Stimulated activated CD8-positive, alpha-beta memory T cell treated with anti-CD3 and anti-CD28 coated beads, Interleukin-2, amount 100 ng/mL, for 1 hour (primary cell): Measurements from ENCODE around the gene SGSM1.

Experiments
- DNase-seq, 2 donors: peaks; one replicate each; pipeline ENCODE4 v3.0.0-alpha.2; 2020; ENCODE audit warnings: low read depth in 2 of 2

The SGSM1 gene

GRCh38 chr22:24805790-24806662, at the start of gene SGSM1:
TSS of gene SGSM1 (plus strand) at chr22:24806211. CDS start at chr22:24806326, 115 bp downstream.
- DNase-seq = peak; percentile 50 to 54

DNA sequence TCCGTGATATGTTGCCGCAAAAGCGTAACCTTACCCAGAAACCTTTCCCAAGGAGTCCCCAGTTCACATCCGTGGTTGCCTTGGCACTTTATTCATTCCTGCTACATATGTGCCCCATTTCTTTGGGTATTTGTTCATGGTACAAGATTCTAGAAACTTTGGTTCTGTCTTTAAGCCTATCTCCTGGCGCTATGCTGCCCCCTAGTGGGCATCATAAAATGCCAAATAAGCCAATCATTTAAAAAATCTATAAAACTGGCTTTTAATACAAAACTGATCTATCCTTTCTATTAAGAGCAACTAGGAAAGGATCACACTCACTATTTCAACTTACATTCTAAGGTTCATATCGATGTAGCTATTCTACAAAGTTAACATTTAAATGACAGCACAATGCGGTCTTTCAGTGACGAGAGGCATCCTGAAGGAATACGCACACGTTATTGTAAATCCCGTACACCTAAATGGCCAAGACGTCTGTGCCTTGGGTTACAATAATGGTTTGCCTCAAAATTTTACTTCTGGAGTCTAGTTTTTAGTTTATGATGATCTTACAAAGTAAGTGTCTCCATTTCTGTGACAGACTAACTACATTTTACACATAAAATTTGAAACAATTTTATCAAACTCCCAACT, 47.7 kb upstream of the SGSM1 start:
- DNase-seq = peak; percentile 4 to 12

DNA sequence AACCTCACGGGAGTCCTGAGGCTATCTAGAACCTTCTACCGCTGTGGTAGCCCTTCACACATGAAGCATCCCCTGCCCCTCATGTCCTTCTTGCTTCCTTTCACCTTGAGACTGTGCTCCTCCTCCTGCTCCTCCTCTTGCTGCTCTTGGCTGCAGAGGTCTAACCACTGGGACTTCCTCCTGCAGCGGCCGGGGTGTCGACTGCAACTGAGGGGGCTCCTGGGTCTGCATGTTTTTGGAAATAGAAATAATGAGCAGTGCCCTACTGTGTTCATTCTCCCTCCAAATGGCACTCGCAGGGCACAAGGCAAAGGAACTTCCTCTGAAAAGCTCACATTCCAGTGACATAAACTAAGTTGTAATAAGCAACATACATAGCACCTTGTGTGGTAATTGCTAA, 46.2 kb upstream of the SGSM1 start:
- no peak for DNase-seq

DNA sequence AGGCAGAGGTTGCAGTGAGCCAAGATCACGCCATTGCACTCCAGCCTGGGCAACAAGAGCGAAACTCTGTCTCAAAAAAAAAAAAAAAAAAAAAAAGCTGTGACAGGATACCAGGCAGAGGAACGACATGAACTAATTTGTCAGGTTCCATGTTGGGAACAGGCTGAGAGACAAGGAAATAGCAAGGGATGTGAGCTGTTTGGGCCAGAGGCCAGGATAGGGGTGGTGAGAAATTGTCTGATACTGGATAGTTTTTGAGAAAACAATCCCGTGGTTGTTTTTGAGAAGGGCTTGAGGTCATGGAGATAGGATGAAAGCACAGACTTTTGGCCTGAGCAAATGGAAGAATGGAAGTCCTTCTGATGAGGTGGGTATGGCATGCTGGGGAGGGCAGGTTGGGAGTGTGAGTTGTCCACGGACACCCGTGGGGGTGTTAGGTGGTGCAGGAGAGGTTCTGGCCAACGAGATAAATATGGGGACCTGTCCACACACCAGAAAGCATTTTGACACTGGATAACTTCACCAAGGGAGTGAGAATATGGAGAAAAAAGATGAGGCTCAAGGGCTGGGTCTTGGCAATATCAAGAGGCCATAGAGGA, 45.2 kb upstream of the SGSM1 start:
- no peak for DNase-seq

GRCh38 chr22:24761888-24762675, 43.9 kb upstream of the SGSM1 start:
- no peak for DNase-seq

GRCh38 chr22:24763872-24764485, 42.0 kb upstream of the SGSM1 start:
- DNase-seq = no peak

- no peak for DNase-seq
These were observed 40.8 kb upstream of the SGSM1 start for GRCh38 chr22:24765166-24765565.

GRCh38 chr22:24768537-24769374, 37.3 kb upstream of the SGSM1 start:
- peak in 1 of 2 donors; percentile 22 for DNase-seq

DNA sequence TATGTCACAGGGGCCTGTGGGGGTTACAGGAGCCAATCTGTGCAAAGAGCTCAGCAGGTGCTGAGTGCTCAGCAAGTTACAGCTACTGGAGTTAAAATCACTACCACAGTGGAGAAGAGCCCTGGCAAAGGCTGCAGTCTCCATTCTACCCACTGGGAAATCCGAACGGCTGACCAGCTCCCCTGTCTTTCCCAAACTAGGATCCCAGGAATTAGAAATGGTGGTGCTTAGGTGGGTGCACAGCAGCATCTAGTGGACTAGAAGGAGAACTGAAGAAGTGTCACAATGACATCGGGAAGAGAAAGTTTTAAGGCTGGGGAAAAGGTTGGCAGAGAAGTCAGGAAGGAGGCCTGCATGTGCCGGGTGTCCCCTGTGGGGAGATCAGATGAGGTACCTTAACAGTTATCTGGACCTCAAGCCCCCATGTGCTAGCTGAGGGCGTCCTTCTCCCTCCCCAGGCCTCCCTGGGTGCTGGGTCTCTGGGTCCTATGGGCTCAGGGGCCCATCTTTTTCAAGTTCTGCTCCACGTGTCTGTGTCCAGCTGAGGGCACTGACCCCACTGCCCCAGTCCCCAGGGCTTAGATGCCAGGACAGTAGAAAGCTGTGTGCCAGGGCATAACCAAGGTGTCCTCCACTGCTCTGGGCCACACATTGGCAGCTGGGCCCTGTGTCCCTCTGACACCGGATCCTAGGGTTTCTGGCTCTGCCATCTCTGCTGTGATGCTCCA, 33.4 kb upstream of the SGSM1 start:
- no peak for DNase-seq

- no peak for DNase-seq
These were observed 30.1 kb upstream of the SGSM1 start for GRCh38 chr22:24775769-24776492.

- no peak for DNase-seq
These were observed 29.5 kb upstream of the SGSM1 start for GRCh38 chr22:24776525-24776924.

GRCh38 chr22:24789516-24789915, 16.5 kb upstream of the SGSM1 start:
- DNase-seq = no peak

DNA sequence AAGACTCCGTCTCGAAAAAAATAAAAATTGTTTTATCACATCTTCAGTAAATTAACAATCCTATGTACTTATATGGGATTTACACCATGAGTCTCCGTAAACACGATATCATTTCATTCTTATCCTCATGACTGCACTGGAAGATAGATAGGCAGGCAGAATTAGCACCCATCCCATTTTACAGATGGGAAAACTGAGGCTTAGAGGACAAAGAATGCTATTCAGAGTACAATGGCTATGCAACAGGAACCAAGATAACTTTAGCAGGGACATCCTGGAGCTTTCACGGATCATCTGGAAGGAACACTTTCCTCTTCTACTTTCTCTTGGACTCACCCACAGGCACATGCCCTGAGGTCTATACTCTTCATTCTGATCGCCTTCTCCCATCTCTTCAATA, 14.6 kb upstream of the SGSM1 start:
- no peak for DNase-seq

DNA sequence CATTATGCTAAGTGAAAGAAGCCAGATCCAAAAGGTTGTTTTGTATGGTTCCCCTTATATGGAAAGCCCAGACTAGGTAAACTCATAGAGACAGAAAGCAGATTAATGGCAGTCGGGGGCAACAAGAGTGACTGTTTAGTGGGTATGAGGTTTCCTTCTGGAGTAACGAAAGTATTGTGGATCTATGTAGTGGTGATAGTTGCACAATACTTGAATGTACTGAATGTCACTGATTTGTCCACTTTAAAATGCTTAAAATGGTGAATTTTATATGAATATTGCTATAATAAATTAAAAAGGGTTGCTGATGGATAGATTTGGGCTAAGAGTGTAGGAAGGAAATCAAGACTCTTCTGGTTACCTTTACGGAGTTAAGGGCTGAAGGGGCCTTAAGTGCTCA, 10.0 kb upstream of the SGSM1 start:
- DNase-seq = no peak

- no peak for DNase-seq
These were observed 9.2 kb upstream of the SGSM1 start for GRCh38 chr22:24796860-24797259.

- DNase-seq = no peak
These were observed 4.0 kb upstream of the SGSM1 start for GRCh38 chr22:24801901-24802465.

- peak; percentile 16 to 32 for DNase-seq
These were observed 2.9 kb upstream of the SGSM1 start for GRCh38 chr22:24803064-24803542.

DNA sequence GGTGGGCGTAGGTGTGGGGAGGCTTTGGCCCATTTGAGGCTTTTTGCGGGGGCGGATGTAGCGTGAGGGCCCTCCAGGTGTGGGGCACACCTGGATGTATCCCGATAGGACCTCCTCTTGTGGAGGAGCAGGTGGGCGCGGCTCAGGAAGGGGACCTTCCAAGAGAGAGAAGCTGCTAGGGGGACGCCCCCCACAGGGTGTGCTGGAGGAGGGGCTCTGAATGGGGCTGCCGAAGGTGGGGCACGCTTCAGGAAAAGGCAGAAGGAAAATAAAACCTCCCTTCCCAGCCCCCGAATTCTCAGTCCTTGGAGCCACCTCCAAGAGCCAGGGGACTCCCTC, 621 bp downstream of the SGSM1 start:
- DNase-seq = no peak
